Sigmoid colon (tissue), 4 donors: ENCODE data around the gene TPH1.

ENCODE experiments used
- EP300 ChIP-seq, 4 donors: sonication (generic); formaldehyde crosslinking; IDR thresholded peaks; one replicate each; pipeline ENCODE4 v1.6.1; 2017; ENCODE audit warnings: antibody characterized with exemption in 4 of 4
- POLR2A ChIP-seq, 2 donors: fragments of 450-650 bp; IDR thresholded peaks; one replicate each; pipeline ENCODE4 v1.6.1; 2016; ENCODE audit warnings: antibody characterized with exemption in 2 of 2, mild to moderate bottlenecking in 2 of 2, moderate library complexity in 2 of 2
- POLR2AphosphoS5 ChIP-seq, 4 donors: sonication (generic); formaldehyde crosslinking; IDR thresholded peaks; one replicate each; pipeline ENCODE4 v1.6.1; 2017; ENCODE audit warnings: antibody characterized with exemption in 4 of 4
- TF ChIP-seq, protein P1 (sequence below), 4 experiments: fragments of 450-650 bp in 3 of 4; fragments of 200-600 bp in 1 of 4; IDR thresholded peaks; one replicate each; pipeline ENCODE4 v1.5.1; 2016 to 2019; ENCODE audit warnings: antibody characterized with exemption in 4 of 4, mild to moderate bottlenecking in 3 of 4, moderate library complexity in 2 of 4

DNA sequence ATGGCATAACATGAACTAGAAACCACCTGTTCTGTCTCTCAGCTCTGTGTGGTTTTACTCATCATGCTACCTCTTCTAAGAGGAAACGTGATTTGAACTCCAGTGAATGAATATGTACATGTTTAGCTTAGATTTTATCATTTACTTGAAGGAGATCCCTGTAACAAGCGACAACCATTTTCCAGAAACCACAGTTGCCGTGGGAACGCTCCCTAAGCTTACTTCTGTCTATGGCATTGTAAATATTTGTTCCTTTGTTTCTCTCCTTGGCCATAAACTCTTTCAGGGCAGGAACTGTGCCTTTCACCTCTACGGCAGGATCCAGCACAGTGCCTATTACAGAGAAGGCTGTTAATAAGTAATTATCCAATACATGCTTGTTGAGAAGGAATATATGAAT lies 17.1 kb upstream of the TPH1 start:
- TF ChIP-seq, protein P1, sequence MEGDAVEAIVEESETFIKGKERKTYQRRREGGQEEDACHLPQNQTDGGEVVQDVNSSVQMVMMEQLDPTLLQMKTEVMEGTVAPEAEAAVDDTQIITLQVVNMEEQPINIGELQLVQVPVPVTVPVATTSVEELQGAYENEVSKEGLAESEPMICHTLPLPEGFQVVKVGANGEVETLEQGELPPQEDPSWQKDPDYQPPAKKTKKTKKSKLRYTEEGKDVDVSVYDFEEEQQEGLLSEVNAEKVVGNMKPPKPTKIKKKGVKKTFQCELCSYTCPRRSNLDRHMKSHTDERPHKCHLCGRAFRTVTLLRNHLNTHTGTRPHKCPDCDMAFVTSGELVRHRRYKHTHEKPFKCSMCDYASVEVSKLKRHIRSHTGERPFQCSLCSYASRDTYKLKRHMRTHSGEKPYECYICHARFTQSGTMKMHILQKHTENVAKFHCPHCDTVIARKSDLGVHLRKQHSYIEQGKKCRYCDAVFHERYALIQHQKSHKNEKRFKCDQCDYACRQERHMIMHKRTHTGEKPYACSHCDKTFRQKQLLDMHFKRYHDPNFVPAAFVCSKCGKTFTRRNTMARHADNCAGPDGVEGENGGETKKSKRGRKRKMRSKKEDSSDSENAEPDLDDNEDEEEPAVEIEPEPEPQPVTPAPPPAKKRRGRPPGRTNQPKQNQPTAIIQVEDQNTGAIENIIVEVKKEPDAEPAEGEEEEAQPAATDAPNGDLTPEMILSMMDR (IDR thresholded peaks at IDR 0.05): no peak
- TF ChIP-seq POLR2A (IDR thresholded peaks at IDR 0.05) (no peak), EP300 (IDR thresholded peaks at IDR 0.05) (no peak), POLR2AphosphoS5 (IDR thresholded peaks at IDR 0.05) (no peak)
